Measurements from ENCODE around the gene HSPBP1.
A peak's percentile ranks its signal among the peaks of the same experiment; 100 is the strongest.

The HSPBP1 gene

DNA sequence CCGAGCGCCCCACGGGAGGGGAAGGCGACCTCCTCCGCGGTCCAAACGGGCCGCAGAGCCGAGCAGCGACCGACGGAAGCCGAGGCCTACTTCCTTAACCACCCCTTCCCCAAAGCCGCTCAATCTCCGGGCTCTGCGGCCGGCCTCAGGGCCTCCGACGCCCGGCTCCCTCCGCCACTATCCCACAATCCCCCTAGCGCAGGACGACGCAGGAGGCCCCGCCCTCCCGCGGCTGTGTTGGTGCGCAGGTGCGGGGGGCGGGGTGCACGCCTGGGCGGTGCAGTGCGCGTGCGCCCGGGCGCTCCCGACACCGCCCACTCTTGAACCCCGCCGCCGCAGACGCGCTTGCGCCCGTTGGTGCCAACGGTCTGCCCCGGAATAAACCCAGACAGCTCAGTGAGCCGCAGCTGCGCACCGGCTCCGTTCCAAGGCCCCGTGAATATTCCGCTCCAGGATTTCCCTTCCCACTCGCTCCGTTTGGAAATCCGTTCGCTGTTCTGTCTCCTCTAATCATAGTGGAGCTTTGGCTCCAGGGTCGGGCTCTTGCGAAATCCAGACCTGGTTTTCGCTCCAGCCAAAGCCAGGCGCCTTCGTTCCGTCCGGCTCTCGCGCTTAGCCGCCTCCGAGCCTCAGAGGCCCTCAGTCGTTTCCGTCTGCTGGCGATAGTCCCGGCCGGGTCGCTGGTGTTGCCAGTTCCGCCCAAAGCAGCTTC is 20.9 kb downstream of the HSPBP1 start, which contains the start of gene PPP6R1:
Gene PPP6R1 (minus strand): TSS at position 190 of the 712 bp plus-strand sequence. CDS start 11,914 bp downstream, outside the sequence.
- no peaks in the 10 kb centered on the region for H3K27me3 ChIP-seq (ENCODE audit: control insufficient read depth, insufficient read depth, low read length)
- H3K9me3 ChIP-seq (ENCODE audit: control insufficient read depth, insufficient read depth, low read depth, low read length): no peaks in the 10 kb centered on the region
- peaks cover 36% of the 10 kb centered on the region for H3K4me1 ChIP-seq (ENCODE audit: control insufficient read depth, insufficient read depth, low read length)
- H3K4me3 ChIP-seq (ENCODE audit: low read depth, low read length): peak within 1 kb of the TSS; percentile 98
- H3K36me3 ChIP-seq (ENCODE audit: control insufficient read depth, insufficient read depth, low read length): no peaks in the 10 kb centered on the region
- H3K27ac ChIP-seq (ENCODE audit: low read depth, low read length): peak within 1 kb of the TSS; percentile 83
- H3K9ac ChIP-seq (ENCODE audit: low read length): peak within 1 kb of the TSS; percentile 95

DNA sequence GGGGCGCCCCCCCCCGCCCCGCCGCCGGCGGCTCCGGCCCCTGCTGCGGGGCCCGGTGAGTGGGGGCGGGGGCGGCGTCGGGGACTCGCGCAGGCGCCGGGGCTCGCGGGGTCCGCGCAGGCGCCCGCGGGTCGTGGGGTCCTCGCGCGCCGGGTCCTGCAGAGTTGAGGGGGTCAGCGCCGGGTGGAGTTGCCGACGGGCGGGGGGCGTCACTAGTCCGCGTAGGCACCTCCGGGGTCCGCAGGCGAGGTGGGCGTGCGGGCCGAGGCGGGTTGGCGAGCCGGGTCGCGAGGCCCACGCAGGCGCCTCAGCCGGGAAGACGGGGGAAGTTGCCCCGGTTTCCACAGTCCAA is 21.5 kb downstream of the HSPBP1 start:
- Histone ChIP-seq H3K4me3 (ENCODE audit: low read depth, low read length) (peak overlapping the region; percentile 98), H3K36me3 (ENCODE audit: control insufficient read depth, insufficient read depth, low read length) (no peaks in the 10 kb centered on the region), H3K9ac (ENCODE audit: low read length) (peak overlapping the region; percentile 95), H3K27me3 (ENCODE audit: control insufficient read depth, insufficient read depth, low read length) (no peaks in the 10 kb centered on the region), H3K4me1 (ENCODE audit: control insufficient read depth, insufficient read depth, low read length) (peaks cover 40% of the 10 kb centered on the region), H3K9me3 (ENCODE audit: control insufficient read depth, insufficient read depth, low read depth, low read length) (no peaks in the 10 kb centered on the region), H3K27ac (ENCODE audit: low read depth, low read length) (peak overlapping the region; percentile 83; the same call in 1 of the 2 replicates)

DNA sequence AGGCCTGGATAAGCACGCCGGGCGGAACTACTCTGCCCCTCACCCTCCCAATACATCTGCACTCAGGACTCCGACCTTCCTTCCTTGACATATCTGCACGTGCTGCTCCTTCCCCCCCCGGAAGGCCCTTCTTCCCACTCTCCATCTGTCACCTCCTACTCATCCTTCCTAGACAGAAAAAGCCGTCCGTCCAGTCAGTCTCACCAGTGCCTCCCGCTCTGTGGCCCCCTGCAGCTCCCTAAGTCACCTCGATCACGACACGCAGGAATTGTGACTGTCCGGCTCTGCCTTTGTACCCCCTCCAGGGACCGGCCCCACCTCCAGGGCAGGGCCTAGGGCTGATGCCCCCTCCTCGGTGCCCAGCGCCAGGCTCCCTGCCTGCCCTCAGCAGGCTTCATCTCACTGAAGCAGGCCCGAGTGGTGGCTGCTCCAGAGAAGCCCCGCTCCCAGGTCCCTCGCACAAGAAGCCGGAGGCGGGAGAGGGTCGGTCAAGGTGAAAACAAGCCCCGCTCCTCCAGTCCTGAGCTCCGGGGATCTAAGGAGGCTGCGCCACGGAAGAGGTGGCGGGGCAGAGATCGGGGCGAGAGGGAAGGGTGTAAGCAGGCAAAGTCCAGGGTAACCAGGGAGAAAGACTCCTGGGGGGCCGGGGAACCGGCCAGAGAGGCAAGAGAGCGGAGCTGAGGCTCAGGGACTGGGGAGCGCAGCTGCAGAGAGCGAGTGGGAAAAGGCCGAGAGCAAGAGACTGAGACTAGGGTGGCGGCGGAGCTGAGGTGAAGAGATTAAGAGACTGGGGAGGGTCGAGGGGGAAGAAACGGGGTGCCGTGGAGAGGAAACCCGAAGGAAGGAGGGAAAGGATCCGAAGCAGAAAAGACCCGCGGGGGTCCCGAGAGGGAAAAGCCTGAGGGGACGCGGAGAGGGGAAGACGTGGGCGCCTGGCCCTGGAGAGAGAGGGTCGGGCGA is 22.2 kb downstream of the HSPBP1 start:
- Histone ChIP-seq H3K9ac (ENCODE audit: low read length) (peak overlapping the region; percentile 70), H3K27me3 (ENCODE audit: control insufficient read depth, insufficient read depth, low read length) (no peaks in the 10 kb centered on the region), H3K4me3 (ENCODE audit: low read depth, low read length) (peak overlapping the region; percentile 98)

DNA sequence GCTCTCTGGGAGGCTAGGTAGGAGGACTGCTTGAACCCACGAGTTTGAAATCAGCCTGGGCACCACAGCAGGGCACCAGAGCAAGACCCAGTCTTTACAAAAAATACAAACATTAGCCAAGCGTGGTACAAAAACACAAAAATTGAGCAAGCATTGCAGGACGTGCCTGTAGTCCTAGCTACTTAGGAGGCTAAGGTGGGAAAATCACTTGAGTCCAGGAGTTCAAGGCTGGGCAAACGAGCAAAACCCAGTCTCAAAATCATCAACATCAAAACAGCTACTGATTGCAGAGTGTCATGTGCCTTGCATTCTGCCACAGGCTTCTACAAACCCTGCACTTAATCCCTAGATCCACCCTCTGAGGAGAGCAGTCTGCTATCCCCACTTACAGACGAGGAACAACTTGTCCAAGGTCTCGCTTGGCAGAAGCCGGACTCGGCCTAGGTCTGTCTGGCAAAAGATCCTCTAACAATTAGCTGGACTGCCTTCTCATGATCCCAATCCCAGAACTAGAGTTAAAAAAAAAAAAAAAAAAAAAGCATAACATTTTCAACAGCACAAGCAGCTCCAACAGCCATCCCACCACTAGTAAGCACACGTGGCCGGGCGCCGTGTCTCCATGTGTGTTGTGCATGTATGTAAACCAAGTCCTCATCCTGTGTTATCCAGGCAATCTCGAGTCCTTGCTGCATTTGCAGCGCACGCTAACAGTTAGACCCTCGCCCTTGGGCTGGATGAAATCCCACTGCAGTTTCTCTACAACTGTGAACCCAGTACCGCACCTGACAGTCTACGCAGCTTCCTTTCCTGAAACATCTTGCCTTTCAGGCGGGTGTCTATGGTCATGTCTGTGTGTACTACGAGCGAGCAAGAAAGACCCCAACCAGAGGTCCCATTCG is 23.1 kb downstream of the HSPBP1 start:
- H3K4me3 ChIP-seq (ENCODE audit: low read depth, low read length): peak overlapping the region; percentile 98
- H3K9me3 ChIP-seq (ENCODE audit: control insufficient read depth, insufficient read depth, low read depth, low read length): no peaks in the 10 kb centered on the region
- peak overlapping the region; percentile 29 for H3K9ac ChIP-seq (ENCODE audit: low read length)
- no peaks in the 10 kb centered on the region for H3K27me3 ChIP-seq (ENCODE audit: control insufficient read depth, insufficient read depth, low read length)
- peaks cover 40% of the 10 kb centered on the region for H3K4me1 ChIP-seq (ENCODE audit: control insufficient read depth, insufficient read depth, low read length)
- H3K36me3 ChIP-seq (ENCODE audit: control insufficient read depth, insufficient read depth, low read length): 0 out of 2 replicates have a peak, but pooled peaks cover 1% of the 10 kb centered on the region
- H3K27ac ChIP-seq (ENCODE audit: low read depth, low read length): no peak overlapping the region

More for the DNA sequence above, 22.2 kb downstream of the HSPBP1 start:
- no peaks in the 10 kb centered on the region for H3K36me3 ChIP-seq (ENCODE audit: control insufficient read depth, insufficient read depth, low read length)
- H3K27ac ChIP-seq (ENCODE audit: low read depth, low read length): no peak overlapping the region
- no peaks in the 10 kb centered on the region for H3K9me3 ChIP-seq (ENCODE audit: control insufficient read depth, insufficient read depth, low read depth, low read length)
- H3K4me1 ChIP-seq (ENCODE audit: control insufficient read depth, insufficient read depth, low read length): peaks cover 40% of the 10 kb centered on the region

DNA sequence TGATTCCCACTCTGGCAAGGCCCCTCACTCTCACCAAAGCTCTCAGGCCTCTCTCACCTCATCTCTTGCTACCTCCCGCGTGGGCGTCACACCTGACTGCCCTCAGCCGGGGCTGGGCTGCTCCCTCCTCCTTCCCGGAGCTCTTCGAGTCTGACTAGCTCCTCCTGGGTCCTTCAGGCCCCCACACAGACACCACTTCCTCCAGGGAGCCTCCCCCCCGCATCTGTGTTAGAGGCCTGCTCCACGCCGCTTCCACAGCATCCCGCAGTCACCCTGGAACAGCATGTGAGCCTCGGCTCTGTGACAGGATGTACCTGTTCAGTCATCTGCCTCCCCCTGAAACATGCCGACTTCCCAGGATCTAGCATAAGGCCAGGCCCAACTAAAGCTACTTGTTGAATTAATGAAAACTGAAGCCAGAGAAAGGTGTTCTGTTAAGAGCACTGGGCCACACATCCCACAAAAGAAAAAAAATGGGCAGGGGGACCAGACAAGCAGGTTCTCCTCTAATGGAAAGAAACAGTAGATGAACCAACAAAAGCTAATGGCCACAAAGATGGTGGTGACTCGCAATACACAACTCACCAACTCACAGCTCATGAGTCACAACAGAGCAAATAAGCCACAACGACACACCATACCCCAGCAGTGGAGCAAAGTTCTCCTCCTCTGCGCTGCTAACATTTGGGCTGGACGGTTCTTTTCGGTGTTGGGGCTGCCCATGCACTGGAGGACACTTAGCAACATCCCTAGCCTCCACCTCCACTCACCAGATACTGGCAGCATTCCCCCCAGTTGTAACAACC is 24.1 kb downstream of the HSPBP1 start:
- Histone ChIP-seq H3K9ac (ENCODE audit: low read length) (no peak overlapping the region), H3K4me1 (ENCODE audit: control insufficient read depth, insufficient read depth, low read length) (peaks cover 40% of the 10 kb centered on the region), H3K36me3 (ENCODE audit: control insufficient read depth, insufficient read depth, low read length) (0 out of 2 replicates have a peak, but pooled peaks cover 5% of the 10 kb centered on the region), H3K4me3 (ENCODE audit: low read depth, low read length) (no peak overlapping the region), H3K27ac (ENCODE audit: low read depth, low read length) (no peak overlapping the region), H3K27me3 (ENCODE audit: control insufficient read depth, insufficient read depth, low read length) (no peaks in the 10 kb centered on the region), H3K9me3 (ENCODE audit: control insufficient read depth, insufficient read depth, low read depth, low read length) (no peaks in the 10 kb centered on the region)

DNA sequence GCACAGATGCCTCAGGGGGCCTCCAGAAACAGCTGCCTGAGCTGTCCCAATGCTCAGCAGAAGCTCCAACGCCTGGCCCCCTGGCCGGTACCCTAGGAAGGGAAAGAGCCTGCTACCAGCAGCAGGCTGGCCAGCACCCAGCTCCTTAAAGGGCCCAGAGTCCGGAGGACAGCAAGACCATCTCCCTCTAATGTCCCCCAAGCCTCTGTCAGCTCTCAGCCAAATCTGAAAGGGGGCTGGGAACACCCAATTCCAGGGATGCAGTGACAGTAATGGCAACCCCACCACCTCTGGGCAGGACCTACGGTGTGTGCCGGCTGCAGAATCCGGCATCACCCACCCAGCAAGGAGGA is 25.3 kb downstream of the HSPBP1 start:
- Histone ChIP-seq H3K27me3 (ENCODE audit: control insufficient read depth, insufficient read depth, low read length) (no peaks in the 10 kb centered on the region), H3K9ac (ENCODE audit: low read length) (peak overlapping the region; percentile 9), H3K4me1 (ENCODE audit: control insufficient read depth, insufficient read depth, low read length) (peaks cover 37% of the 10 kb centered on the region), H3K27ac (ENCODE audit: low read depth, low read length) (no peak overlapping the region), H3K36me3 (ENCODE audit: control insufficient read depth, insufficient read depth, low read length) (0 out of 2 replicates have a peak, but pooled peaks cover 5% of the 10 kb centered on the region), H3K4me3 (ENCODE audit: low read depth, low read length) (no peak overlapping the region), H3K9me3 (ENCODE audit: control insufficient read depth, insufficient read depth, low read depth, low read length) (no peaks in the 10 kb centered on the region)

DNA sequence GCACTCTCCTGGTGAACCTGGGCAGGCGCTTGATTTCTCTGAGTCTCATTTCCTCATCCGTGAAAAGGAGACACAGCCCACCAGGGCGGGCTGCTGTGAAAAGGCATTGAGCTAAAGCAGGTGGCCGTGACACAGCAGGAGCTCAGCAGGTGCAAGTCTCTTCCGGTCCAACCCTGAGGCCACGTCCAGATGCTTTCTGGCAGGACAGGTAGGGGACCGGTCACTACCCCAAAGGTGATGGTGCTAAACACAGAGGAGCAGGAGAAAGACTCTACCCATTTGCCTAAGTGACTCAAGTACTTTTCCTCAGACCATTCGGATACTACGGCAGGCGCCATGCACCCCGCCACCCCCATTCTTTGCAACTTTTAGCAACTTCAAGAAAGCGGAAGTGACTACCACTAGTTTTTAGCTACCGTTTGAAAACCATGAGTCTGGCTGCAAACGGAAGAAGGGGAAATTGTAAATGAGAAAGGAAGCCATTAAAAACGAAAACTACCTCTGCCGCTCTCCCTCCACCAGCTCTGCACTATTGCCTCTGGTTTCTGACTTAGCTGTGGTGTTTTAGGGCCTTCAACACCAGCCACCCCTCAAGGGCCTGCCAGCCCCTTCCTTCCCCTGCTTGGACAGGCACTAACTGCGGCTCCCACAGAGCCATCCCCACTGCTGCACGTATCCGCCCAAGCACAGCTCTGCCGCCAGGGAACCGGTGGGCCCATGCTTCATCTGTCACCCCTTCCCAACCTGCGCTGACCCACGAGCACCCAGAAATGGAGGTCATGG is 25.9 kb downstream of the HSPBP1 start:
- Histone ChIP-seq H3K36me3 (ENCODE audit: control insufficient read depth, insufficient read depth, low read length) (0 out of 2 replicates have a peak, but pooled peaks cover 5% of the 10 kb centered on the region), H3K4me1 (ENCODE audit: control insufficient read depth, insufficient read depth, low read length) (peaks cover 37% of the 10 kb centered on the region), H3K27ac (ENCODE audit: low read depth, low read length) (no peak overlapping the region)

DNA sequence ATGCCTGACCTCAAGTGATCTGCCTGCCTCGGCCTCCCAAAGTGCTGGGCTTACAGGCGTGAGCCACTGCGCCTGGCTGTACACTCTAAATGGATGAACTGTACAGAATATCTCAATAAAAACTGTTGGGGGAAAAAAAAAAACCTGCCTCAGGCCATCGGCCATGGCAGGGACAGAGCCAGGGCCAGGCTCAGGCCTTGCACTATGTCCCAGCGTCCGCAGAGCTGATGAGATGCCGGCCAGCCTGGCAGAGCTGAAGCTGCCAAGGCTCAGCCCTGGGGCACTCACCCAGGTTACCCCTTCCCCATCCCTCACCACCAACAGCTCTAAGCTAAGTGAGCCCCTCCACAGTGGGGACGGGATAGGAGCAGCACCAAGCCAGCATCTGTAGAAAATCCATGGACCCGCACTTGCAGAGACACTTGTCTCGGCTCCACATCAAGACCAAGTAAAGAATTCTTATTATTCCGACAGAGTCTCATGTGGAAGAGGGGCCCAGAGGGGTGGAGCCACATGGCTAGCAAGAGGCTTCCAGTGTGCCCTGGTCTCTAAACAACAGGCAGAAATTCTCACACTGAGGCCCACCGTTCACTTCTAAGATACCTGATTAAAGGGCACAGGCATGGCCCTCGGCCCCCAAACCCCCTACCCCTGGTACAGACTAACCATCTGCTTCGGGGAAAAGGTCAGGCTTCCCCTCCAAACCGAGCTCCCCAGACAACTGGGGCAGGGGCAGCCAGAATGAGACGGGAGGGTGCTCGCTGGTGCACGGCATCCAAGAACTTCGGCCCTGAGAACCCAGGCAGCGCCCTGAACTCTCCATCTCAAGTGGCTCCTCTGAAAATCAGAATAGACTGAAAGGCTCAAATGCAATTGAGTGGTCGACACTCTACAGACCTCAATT is 26.9 kb downstream of the HSPBP1 start:
- Histone ChIP-seq H3K4me3 (ENCODE audit: low read depth, low read length) (no peak overlapping the region), H3K36me3 (ENCODE audit: control insufficient read depth, insufficient read depth, low read length) (peaks cover 5% of the 10 kb centered on the region; the same call in 1 of the 2 replicates), H3K9me3 (ENCODE audit: control insufficient read depth, insufficient read depth, low read depth, low read length) (no peaks in the 10 kb centered on the region), H3K4me1 (ENCODE audit: control insufficient read depth, insufficient read depth, low read length) (peaks cover 37% of the 10 kb centered on the region), H3K27me3 (ENCODE audit: control insufficient read depth, insufficient read depth, low read length) (no peaks in the 10 kb centered on the region), H3K27ac (ENCODE audit: low read depth, low read length) (no peak overlapping the region), H3K9ac (ENCODE audit: low read length) (no peak overlapping the region)

More for the DNA sequence above, 25.9 kb downstream of the HSPBP1 start:
- Histone ChIP-seq H3K4me3 (ENCODE audit: low read depth, low read length) (no peak overlapping the region), H3K27me3 (ENCODE audit: control insufficient read depth, insufficient read depth, low read length) (no peaks in the 10 kb centered on the region), H3K9ac (ENCODE audit: low read length) (peak overlapping the region; percentile 9), H3K9me3 (ENCODE audit: control insufficient read depth, insufficient read depth, low read depth, low read length) (no peaks in the 10 kb centered on the region)
